Smooth muscle cell (in vitro differentiated cells): ENCODE results near the gene SLIT1. TPM values are rescaled to one million over a fixed set of nuclear protein-coding genes. Genes with fewer than 3 reads are reported as not detected.

ENCODE experiments used
- DNase-seq: peaks from one replicate; lab custom pipeline; 2025; ENCODE audit not compliant: unreplicated experiment; lab: John Stamatoyannopoulos, UW
- H2AFZ ChIP-seq: fragments of 200-600 bp; sonication (generic); 2 replicates; pipeline ENCODE4 v1.6.0; 2016; ENCODE audit warnings: antibody characterized with exemption, low read depth, mild to moderate bottlenecking
- H3F3A ChIP-seq: fragments of 200-600 bp; sonication (generic); 2 replicates; pipeline ENCODE4 v1.6.0; 2017; ENCODE audit warnings: antibody characterized with exemption, low read depth
- H3K27ac ChIP-seq: fragments of 200-600 bp; sonication (generic); 2 replicates; pipeline ENCODE4 v1.5.1; 2016; ENCODE audit warnings: low read depth, mild to moderate bottlenecking
- H3K27me3 ChIP-seq: fragments of 200-600 bp; sonication (generic); 2 replicates; pipeline ENCODE4 v1.6.1; 2016; ENCODE audit warnings: low read depth, mild to moderate bottlenecking
- H3K36me3 ChIP-seq: fragments of 200-600 bp; sonication (generic); 2 replicates; pipeline ENCODE4 v1.5.1; 2016; ENCODE audit warnings: low read depth
- H3K4me1 ChIP-seq: fragments of 200-600 bp; sonication (generic); 2 replicates; pipeline ENCODE4 v1.5.1; 2016; ENCODE audit warnings: low read depth
- H3K4me2 ChIP-seq: fragments of 200-600 bp; sonication (generic); 2 replicates; pipeline ENCODE4 v1.6.0; 2016; ENCODE audit warnings: mild to moderate bottlenecking
- H3K4me3 ChIP-seq: fragments of 200-600 bp; sonication (generic); 2 replicates; pipeline ENCODE4 v1.5.1; 2016; ENCODE audit warnings: mild to moderate bottlenecking
- H3K79me2 ChIP-seq: fragments of 200-600 bp; sonication (generic); 2 replicates; pipeline ENCODE4 v1.6.0; 2016; ENCODE audit warnings: low read depth, mild to moderate bottlenecking
- H3K9ac ChIP-seq: fragments of 200-600 bp; sonication (generic); 2 replicates; pipeline ENCODE4 v1.6.0; 2016; ENCODE audit warnings: low read depth
- H3K9me3 ChIP-seq: fragments of 200-600 bp; sonication (generic); replicated peaks from 2 replicates; pipeline ENCODE4 v1.5.1; 2016; ENCODE audit warnings: low read depth
- H4K20me1 ChIP-seq: fragments of 200-600 bp; sonication (generic); 2 replicates; pipeline ENCODE4 v1.6.0; 2016; ENCODE audit warnings: low read depth
- CTCF ChIP-seq: fragments of 200-600 bp; sonication (generic); IDR thresholded peaks from 2 replicates; pipeline ENCODE4 v1.5.1; 2017; ENCODE audit warnings: borderline replicate concordance, mild to moderate bottlenecking, antibody characterized with exemption; ENCODE audit not compliant: insufficient read depth, poor library complexity, severe bottlenecking
- WGBS: methylation state at CpG from one replicate; pipeline ENCODE4 v1.1.7; 2016; ENCODE audit warnings: low lambda C conversion rate; 5-methylcytosine and 5-hydroxymethylcytosine counted together
- polyA plus RNA-seq: library from polyadenylated mRNA; unstranded; fragments of >200 nt; fragmentation: Nextera tagmentation; extraction: Ambion mirVana; gene quantifications from 2 replicates; pipeline ENCODE4 v1.2.1, GENCODE V29; 2016
- total RNA-seq: library from RNA; depleted of rRNA; stranded (reverse); fragments of >200 nt; gene quantifications from 2 replicates; pipeline ENCODE4 v1.2.3, GENCODE V29; 2014

SLIT1 gene
- total and polyA plus RNA-seq, 2 experiments from 2014 or later = 0.15 TPM; not detected in 1

DNA sequence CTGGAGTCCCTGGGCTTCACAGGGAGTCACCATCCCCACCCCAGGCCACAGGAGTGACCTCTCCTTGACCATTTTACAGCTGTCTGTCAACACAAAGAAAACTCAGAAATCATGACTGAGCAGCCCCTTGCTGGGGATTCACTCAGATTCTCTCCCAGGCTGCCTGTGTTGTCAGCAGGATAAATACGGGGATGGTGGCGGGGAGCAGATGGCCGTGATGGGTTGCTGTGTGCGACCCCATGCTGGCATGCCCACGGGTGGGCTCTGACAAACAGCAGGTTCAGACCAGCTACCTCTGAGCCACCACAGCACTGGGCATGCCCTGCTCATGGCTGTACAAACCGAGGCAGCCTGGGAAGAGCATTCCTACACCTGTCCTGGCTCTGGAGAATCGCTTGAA, 136.1 kb downstream of the SLIT1 start:
- Histone ChIP-seq H3K4me1 (no peaks in the 10 kb centered on the region), H3F3A (no peaks in the 10 kb centered on the region), H2AFZ (no peak overlapping the region), H3K4me2 (no peak overlapping the region), H4K20me1 (no peaks in the 10 kb centered on the region), H3K9me3 (no peaks in the 10 kb centered on the region), H3K27ac (no peak overlapping the region), H3K4me3 (no peak overlapping the region), H3K36me3 (no peaks in the 10 kb centered on the region), H3K9ac (no peak overlapping the region), H3K79me2 (no peaks in the 10 kb centered on the region), H3K27me3 (no peaks in the 10 kb centered on the region)
- 87% methylated on average over 7 of the region's 7 CpGs for WGBS
- no peak for DNase-seq
- no peak for TF ChIP-seq CTCF

- no peak for TF ChIP-seq CTCF
- Histone ChIP-seq H3K27ac (no peak overlapping the region), H3K9ac (no peak overlapping the region), H2AFZ (no peak overlapping the region), H3K4me3 (no peak overlapping the region), H3K27me3 (no peaks in the 10 kb centered on the region), H3K9me3 (no peaks in the 10 kb centered on the region), H3K79me2 (no peaks in the 10 kb centered on the region), H3F3A (no peaks in the 10 kb centered on the region), H3K4me1 (no peaks in the 10 kb centered on the region), H3K36me3 (no peaks in the 10 kb centered on the region), H3K4me2 (no peak overlapping the region), H4K20me1 (no peaks in the 10 kb centered on the region)
- WGBS = 92% methylated on average over 22 of the region's 23 CpGs
- DNase-seq = no peak
Measured at GRCh38 chr10:97048649-97049427, 136.9 kb downstream of the SLIT1 start.

DNA sequence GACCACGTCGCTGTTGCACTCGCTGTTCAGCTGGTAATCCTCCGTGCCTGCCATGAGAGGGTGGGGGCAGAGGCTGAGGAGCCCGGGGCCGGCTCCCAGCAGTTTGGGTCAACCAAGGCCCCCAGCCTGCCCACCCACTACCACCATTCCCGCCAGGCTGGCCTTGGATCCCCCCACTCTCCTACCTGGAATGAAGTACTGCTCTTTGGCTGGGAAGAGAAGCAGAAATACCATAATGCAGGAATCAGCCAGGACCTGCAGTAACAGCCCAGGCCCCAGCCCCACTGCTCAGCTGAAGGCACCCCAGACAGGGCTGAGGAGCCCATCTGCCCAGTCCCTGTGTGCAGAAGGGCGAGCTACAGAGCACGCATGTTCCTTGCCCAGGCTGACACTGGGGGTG, 138.0 kb downstream of the SLIT1 start:
- no peak overlapping the region for H3K4me3 ChIP-seq
- H3K4me2 ChIP-seq = no peak overlapping the region
- no peak overlapping the region for H3K27ac ChIP-seq
- no peaks in the 10 kb centered on the region for H4K20me1 ChIP-seq
- no peak overlapping the region for H2AFZ ChIP-seq
- no peaks in the 10 kb centered on the region for H3K27me3 ChIP-seq
- 87% methylated on average over 4 of the region's 9 CpGs for WGBS
- H3K4me1 ChIP-seq = no peaks in the 10 kb centered on the region
- no peaks in the 10 kb centered on the region for H3K79me2 ChIP-seq
- no peak for TF ChIP-seq CTCF
- no peak for DNase-seq
- no peaks in the 10 kb centered on the region for H3K9me3 ChIP-seq
- no peaks in the 10 kb centered on the region for H3F3A ChIP-seq
- H3K36me3 ChIP-seq = no peaks in the 10 kb centered on the region
- H3K9ac ChIP-seq = no peak overlapping the region
